ENCODE measurements around the gene ENOX2.
"Not testable (repeated sequence)": the region's sequence is repeated elsewhere in the genome, so short reads cannot be mapped to it uniquely, and the experiment has no call there.

Gene ENOX2

DNA sequence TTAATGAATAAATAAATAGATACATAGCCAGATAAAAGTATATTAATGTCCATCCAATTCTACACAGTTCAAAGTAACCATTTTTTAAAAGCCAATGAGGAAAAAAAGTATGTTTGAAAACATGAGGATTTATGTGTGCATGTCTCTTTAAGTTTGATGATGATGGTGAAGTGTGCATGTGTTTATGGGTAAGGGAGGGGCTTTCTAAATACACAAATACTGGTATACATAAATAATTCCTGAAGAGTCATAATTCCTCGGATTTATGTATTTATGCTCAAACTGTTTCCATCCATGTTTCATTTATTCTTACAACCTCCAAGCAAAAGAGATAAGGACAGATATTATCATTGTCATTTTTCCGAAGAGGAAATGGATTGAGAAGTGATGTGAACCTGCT lies 75.4 kb downstream of the ENOX2 start:
- no peak for DNase-seq (ENCODE audit: low spot score)

DNA sequence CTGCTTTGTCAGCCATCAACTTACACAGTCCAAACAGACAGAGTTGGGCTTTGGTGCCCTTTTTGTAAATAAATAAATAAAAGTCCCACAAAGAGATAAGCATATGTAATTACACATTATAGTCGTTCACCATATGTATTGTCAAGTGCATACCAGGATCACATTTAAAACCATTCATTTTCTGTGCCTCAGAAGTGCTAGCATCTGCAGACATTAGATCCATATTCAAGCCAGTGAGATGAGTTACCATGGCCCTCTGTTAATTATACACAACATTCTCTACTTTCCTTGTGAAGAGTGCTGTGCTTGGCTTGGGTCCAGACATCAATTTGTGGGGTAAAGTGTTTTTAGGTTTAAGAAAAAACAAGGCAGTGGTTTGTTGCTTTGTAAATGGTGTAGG lies 76.8 kb downstream of the ENOX2 start:
- DNase-seq (ENCODE audit: low spot score) = no peak

DNA sequence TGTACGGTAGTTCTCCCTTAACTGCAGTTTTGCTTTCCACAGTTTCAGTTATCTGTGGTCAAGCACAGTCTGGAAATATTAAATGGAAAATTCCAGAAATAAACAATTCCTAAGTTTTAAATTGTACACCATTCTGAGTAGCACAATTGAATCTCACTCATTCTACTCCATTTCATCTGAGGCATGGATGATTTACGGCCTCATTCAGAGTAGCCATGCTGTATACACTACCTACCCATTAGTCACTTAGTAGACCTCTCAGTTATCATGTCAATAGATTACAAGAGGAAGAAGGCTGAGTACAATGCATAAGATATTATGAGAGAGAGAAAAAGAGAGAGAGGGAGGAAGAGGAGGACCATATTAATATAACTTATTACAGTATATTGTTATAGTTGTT lies 77.5 kb downstream of the ENOX2 start:
- DNase-seq (ENCODE audit: low spot score) = no peak

DNA sequence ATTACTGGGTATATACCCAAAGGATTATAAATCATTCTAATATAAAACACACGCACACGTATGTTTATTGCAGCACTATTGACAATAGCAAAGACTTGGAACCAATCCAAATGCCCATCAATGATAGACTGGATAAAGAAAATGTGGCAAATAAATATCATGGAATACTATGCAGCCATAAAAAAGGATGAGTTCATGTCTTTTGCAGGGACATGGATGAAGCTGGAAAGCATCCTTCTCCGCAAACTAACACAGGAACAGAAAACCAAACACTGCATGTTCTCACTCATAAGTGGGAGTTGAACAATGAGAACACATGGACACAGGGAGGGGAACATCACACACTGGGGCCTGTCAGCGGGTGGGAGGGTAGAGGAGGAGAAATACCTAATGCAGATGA lies 83.6 kb downstream of the ENOX2 start:
- DNase-seq (ENCODE audit: low spot score) = not testable (repeated sequence)

DNA sequence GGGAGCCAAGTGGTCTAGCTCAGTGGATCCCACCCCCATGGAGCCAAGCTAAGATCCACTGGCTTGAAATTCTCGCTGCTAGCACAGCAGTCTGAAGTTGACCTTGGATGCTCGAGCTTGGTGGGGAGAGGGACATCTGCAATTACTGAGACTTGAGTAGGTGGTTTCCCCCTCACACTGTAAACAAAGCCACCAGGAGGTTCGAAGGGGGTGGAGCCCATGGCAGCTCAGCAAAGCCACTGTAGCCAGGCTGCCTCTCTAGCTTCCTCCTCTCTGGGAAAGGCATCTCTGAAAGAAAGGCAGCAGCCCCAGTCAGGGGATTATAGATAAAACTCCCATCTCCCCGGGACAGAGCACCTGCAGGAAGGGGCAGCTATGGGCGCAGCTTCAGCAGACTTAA lies 89.1 kb downstream of the ENOX2 start:
- DNase-seq (ENCODE audit: low spot score) = not testable (repeated sequence)

DNA sequence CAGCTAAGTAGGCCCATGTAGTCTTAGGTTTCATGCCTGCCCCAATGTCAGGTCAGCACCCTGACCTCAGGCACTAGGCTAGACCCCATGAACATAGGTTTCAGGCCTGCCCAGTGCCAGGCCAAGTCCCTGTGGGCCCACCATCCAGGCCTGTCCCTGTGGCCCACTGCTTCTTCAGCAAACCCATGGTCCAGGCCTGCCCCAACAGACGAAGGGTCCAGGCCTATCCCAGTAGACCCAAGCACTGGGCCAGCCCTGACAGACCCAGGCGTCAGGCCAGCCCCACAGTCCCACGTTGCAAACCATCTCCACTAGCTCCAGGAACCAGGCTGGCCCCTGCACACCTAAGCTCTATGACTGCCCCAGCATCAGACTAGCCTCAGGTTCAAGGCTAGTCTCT lies 92.4 kb downstream of the ENOX2 start:
- no peak for DNase-seq (ENCODE audit: low spot score)

DNA sequence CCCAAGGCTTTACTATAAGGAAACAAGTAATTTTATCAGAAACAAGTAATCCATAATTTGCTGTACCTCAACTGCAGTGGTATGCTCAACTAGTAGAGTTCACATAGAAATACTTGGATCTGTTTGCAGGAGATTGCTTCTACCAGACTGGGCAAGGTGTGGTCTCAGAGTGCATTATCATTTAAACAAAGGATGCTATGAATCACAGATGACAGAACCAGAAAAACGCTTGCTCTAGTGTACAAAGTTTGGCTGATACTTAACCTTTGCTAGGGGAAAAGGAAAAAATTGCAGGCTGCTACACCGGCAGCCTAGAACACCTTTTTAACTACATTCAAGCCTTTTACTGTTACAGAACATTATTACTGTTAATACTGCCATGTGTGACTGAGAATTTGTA lies 97.1 kb downstream of the ENOX2 start:
- DNase-seq (ENCODE audit: low spot score) = no peak

DNA sequence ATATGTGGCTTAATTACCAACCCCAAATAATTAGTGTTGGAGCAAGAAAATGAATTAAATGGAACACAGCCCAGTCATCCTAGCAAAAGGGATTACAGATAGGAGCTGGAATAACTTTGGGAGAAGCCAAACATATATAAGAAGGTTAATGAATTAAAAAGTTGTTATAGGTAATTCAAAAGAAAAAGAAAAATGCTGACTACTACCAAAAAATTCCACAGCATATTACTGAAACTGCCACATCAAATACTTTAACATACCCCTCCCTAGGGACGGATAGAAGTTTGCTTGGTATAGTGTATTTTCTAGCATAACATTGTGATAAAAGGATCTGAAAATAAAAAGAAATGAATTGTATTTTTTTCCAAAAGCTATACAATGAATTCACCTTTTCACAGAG lies 99.5 kb downstream of the ENOX2 start:
- DNase-seq (ENCODE audit: low spot score) = no peak

DNA sequence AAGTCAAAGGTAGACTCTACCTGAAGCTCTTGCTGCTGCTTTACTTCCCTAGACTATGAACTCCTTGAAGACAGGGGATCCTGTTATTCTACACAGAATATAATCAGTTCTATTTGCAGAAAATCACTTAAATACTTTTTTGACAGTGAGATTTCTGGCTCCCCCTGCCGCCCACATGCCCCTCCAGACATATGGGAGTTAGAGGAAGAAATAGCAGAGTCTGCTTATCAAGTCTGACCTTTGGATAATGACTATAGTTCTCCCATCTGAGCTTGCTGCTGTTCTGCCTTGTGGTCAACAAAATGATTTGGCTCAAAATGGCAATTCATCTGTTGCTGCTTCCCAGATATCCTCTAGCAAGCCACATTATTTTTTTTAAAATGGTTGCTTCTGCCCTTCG lies 101.1 kb downstream of the ENOX2 start:
- DNase-seq (ENCODE audit: low spot score) = no peak

DNA sequence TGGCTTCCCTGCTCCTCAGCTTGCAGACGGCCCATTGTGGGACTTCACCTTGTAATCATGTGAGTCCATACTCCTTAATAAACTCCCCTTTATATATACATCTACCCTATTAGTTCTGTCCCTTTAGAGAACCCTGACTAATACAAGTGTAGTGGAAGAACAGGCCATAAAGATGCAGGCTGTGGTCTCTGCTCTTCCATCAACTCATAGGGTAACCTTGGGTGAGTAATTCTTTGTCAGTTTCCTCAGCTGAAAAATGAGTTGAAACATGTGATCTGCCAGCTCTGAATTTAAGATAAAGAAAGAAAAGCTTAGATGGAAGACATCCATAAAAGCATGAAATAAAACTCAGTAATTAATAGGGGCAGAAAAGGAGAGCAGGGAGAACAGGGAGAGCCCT lies 103.6 kb downstream of the ENOX2 start:
- no peak for DNase-seq (ENCODE audit: low spot score)

DNA sequence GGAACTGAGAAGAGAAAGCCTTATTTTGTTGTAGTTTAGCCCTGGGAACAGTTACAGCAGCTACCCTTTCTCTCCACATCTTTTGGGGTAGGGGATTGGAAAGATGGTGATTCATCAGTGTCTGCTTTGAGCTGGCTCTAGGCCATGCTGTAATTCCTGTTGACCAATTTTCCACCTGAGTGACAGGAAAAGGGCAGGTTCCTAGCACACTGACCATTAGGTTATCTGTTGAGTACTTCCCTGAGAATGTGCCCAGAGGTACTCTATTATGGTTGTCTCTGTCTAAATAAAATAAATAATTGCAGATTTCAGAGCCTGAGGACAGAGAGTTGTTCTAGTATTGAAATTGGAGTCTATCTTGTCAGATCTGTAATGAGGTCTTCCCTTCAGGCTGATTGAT lies 109.0 kb downstream of the ENOX2 start:
- DNase-seq (ENCODE audit: low spot score) = no peak

DNA sequence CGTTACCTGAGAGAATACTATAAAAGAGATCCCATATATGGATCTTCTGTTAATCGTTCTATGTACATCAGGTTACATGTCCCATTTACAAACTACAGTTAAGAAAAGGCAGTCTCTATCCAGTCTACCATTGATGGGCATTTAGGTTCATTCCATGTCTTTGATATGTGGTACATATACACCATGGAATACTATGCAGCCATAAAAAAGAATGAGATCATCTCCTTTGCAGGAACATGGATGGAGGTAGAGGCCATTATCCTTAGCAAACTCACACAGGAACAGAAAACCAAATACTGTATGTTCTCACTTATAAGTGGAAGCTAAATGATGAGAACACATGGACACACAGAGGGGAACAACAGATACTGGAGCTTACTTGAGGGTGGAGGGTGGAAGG lies 111.1 kb downstream of the ENOX2 start:
- not testable (repeated sequence) for DNase-seq (ENCODE audit: low spot score)

DNA sequence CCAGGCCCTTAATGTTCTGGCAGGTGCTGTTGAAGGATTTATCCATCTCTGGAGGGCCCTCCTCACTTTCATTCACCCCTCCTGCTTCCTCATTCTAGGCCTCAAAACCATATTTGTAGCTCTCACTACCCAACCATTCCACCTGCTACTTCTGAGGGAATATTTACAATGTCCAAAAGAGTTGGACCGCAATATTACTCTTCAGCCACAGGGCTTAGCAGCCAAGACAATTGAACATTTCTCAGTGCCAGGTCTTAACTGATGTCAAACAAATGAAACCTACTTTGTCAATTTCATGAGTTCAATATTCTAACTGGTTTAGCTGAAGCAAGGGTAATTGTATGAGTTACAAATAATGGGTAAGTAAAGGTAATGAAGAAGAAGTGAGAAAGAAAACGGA lies 113.2 kb downstream of the ENOX2 start:
- DNase-seq (ENCODE audit: low spot score) = no peak

DNA sequence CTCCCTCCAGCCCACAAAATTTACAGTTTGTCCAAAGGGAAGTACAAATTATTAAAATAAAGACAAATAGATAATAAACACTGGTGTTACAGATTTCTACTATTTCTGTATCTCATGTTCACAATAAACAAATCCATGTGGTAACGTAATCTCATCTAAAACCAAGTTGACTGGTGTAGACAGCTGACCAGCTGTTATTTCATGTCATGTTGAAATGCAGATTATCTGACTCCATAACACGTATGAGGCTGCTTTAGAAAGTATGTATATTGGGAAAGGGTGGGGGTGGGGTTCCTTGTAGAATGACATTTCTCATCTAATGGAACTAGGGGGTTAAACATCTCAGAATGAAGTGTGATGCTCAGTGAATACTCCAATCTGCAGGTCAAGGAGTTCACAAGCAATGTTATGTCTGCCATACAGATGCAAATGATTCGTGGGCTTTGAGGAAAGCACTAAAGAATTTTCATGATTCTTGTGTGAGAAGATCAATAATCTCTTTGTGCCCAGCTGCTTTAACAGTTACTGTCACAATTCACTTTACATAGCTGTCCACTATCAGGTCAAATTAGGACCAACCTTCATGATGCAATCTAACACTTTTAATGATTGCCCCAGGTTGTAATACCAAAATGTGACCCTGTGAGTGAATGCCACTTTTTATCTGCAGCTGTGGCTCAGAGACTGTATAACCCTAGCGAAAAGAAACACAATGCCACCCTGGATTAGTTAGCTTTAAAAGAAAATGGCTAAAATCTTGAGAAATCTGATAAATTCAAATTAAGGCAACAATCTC lies 114.0 kb downstream of the ENOX2 start:
- DNase-seq (ENCODE audit: low spot score) = no peak

DNA sequence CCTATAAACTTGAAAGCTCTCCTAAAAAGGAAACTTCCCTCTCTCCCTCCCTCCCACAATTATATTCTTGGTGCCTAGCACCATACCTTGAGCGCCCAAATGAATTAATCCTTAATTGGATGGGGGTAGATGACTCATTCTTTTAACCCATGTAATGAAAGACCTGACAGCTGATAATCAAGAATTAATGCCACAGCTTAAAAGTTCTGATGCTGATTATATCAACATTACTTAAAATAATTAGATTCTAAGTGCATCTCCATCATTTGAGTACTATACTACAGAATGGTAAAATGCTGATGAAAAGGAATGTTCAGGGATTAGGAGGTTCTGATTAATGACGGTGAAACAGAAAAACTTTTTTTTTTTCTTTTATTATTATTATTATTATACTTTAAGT lies 117.0 kb downstream of the ENOX2 start:
- no peak for DNase-seq (ENCODE audit: low spot score)

DNA sequence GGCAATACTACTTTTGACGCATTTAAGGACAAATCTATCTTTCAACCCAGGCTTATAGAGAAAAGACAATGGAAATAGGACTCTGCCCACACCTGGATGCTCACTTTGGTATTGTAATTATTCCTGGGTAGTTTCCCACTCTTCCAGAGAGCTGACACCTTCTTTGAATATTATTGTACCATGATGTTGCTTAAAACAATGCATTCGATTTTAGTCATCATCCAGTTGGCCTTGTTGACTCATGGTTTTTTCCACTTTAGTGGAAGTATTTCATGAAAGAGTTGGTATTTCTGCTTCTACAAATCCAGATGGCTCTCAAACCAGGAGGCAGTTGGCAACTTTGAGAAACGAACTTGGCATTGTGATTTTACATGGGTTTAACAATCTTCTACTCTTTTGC lies 124.2 kb downstream of the ENOX2 start:
- no peak for DNase-seq (ENCODE audit: low spot score)

DNA sequence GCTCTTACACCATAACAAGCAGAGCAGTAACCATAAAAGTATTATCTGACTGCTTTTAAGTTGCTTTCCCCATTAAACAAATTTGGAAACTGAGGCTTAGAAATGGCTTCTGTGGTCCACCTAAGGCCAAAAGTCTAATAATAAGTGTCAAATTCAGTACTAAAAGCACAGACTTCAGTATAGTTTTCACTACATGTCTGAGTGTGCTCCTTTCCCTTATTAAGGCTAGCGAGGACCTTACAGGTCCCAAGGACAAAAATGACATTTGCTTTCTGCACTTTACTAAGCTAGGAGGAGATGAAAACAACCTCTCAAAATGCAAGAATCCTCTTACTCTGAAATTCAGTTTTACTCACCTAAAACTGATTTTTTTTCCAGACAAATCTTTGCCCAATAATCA lies 127.2 kb downstream of the ENOX2 start:
- DNase-seq (ENCODE audit: low spot score) = no peak

DNA sequence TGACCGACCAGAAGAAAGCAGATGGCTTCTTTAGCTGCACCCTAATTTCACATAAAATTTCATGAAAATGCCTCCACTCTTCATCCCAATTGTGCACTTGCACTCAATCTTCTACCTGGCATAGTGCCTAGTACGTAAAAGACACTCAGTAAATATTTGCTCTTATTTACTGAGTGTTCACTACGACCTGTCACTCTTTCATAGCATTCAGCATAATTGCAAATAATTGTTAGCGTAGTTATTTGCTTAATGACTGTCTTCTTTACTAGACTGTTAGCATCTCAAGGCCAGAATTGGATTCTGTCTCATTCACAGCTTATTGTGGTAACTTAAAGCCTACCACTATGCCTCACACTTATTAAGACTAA lies 130.2 kb downstream of the ENOX2 start:
- DNase-seq (ENCODE audit: low spot score) = no peak

DNA sequence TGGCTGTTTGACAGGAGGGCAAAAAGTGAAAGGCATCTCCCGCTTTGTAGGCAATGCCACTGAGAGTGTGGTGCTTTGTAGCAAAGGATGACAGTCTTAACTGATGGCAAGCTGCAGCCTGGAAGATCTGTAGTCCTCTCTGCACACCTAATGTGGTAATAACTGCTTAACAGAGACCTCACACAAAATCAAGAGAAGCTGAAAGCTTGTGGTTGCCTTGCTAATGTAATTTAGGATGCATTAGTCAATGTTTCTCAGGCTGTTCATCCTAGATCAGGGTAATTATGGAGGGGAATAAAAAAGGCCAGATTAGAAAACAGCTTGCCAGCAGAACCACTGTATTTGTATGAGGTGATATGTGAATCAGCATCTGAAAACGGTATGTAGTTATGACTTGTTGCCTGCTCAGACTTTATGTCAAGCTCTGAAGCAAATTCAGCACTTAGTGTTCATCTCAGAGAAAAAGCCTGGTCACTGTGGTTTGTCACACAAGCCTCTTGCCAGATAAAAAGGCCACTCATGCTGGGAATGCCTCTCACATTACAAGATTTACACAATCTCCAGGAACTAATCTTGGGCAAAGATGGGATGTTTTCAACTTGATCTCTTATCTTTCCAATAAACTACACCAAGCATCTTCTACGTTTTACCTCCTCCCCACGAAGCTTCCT lies 130.8 kb downstream of the ENOX2 start:
- no peak for DNase-seq (ENCODE audit: low spot score)

DNA sequence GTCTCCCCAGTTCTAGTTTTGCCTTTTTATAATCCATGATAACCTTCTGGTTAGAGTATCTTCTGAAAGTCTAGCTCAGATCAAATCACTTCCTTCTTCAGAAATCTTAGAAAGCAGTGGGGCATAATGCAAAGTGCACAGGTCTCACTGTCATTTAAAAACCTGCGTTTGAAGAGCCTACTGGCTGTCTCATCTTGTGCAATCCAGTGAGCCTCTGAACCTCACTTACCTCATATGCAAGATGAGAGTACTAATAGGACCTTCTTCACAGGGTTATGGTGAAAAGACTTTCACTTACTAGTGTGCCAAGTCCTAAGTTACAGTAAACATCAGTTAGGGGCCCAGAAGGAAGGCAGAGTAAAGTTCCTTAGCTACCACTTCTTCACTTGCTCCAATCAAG lies 131.4 kb downstream of the ENOX2 start:
- no peak for DNase-seq (ENCODE audit: low spot score)

DNA sequence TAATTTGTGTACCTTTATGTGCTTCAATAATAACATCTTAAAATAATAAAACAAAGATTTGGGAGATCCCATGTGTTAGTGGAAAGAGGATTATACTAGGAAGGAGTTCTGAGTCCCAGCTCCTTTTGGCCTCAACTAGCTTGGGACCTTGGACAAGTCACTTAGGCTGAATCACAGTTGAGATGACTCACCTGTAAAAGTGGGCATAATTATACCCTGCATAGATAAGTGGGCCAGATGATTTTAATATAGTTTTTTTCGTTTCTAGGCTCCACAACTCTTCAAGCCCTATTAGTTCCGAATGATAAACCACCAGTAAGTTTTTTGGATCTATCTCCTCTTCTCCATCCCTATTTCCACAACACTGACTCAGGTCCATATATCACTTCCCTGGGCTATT lies 131.8 kb downstream of the ENOX2 start:
- DNase-seq (ENCODE audit: low spot score) = no peak

DNA sequence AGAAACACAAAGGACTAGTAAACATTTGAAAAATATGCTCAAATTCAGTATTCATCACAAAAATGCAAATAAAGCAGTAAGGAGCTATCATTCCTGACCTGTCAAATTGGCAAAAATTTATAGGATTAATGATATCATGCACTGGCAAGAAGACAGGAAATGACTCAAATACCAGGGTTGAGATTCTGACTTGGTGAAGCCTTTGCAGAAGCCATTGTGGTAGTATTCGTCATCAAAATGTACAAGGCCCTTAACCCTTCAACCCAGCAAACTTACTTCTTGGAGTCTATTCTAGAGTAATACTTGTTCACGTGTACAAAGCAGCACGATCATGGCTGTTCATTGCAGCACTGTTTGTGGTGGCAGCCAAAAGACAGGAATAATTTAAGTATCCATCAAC lies 132.4 kb downstream of the ENOX2 start:
- DNase-seq (ENCODE audit: low spot score) = no peak

DNA sequence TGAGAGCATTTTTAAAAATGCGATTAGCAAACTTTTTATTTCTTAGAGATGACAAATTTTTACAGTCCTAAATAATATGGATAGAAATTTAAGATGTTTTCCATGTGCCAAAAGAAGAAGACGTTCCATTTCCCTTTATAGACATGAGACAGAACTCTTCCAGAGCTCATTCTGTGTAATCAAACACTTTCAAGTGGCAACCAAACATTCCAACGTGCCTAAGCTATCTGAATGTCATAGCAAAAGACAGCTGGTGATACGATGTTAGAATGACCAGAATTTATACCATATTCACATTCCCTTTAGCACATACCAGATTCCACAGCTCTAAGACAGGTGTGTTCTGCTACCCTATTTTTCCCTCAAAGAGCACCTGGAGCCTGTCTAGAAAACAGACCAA lies 133.2 kb downstream of the ENOX2 start:
- DNase-seq (ENCODE audit: low spot score) = no peak

DNA sequence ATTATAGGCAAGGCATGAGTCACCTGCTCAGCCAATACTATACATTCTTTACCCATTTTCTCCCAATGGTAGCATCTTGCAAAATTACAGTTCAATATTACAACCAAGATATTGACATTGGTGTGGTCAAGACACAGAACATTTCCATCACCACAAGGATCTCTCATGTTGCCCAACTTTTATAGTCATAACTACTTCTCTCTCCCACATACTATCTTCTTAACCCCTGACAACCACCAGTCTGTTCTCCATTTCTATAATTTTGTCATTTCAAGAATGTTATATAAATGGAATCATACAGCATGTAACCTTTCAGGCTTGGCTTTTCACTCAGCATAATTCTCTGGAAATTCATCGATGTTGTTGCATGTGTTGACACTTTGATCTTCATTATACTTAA lies 144.9 kb downstream of the ENOX2 start:
- no peak for DNase-seq (ENCODE audit: low spot score)
